SK-N-SH (cell line): ENCODE data around the gene TMEM95. TPM values are rescaled to one million over a fixed set of nuclear protein-coding genes. Genes with fewer than 3 reads are reported as not detected.

Source experiments
- CTCF ChIA-PET: fragments of 300-600, 350-600 bp; formaldehyde crosslinking; extraction: SDS; loops from one replicate; lab custom pipeline; 2021; lab: Yijun Ruan, JAX
- POLR2A ChIA-PET: fragments of 350-600 bp; sonication (Branson Sonifier 250); formaldehyde crosslinking; extraction: SDS; loops from one replicate; lab custom pipeline; 2020; ENCODE audit warnings: antibody characterized with exemption, inconsistent platforms; lab: Yijun Ruan, JAX
- DNase-seq: peaks from one replicate; pipeline ENCODE4 v3.0.0; 2012
- H2AFZ ChIP-seq: fragments of 200-600 bp; sonication (generic); 2 replicates; pipeline ENCODE4 v1.8.1; 2016; ENCODE audit warnings: antibody characterized with exemption, mild to moderate bottlenecking, low read depth
- H3F3A ChIP-seq: fragments of 200-600 bp; sonication (generic); replicated peaks from 2 replicates; pipeline ENCODE3; 2016; ENCODE audit warnings: antibody characterized with exemption, mild to moderate bottlenecking; ENCODE audit not compliant: insufficient read depth
- H3K27ac ChIP-seq, 2 experiments: fragments of 200-500 bp in 1 of 2; fragments of 200-600 bp in 1 of 2; sonication (Bioruptor generic) in 1 of 2; sonication (generic), shearing (Covaris generic) in 1 of 2; 2 replicates each; pipeline versions ENCODE4 v1.5.1 to v1.6.1; 2014 to 2016; ENCODE audit warnings: low read depth in 2 of 2, inconsistent platforms in 1 of 2, low read length in 1 of 2, mild to moderate bottlenecking in 1 of 2, mixed read lengths in 1 of 2
- H3K27me3 ChIP-seq: fragments of 200-600 bp; sonication (generic), shearing (Covaris generic); 2 replicates; pipeline ENCODE4 v1.6.1; 2016; ENCODE audit warnings: mixed run types; ENCODE audit not compliant: insufficient read depth
- H3K36me3 ChIP-seq, 2 experiments: fragments of 200-500 bp in 1 of 2; fragments of 200-600 bp in 1 of 2; sonication (Bioruptor generic) in 1 of 2; sonication (generic) in 1 of 2; replicated peaks in 1 of 2; 2 replicates each; pipeline versions ENCODE3 to v1.5.1; 2014 to 2016; ENCODE audit warnings: low read length in 1 of 2, mild to moderate bottlenecking in 1 of 2; ENCODE audit not compliant: insufficient read depth in 2 of 2, control insufficient read depth in 1 of 2
- H3K4me1 ChIP-seq, 2 experiments: fragments of 200-500 bp in 1 of 2; fragments of 200-600 bp in 1 of 2; sonication (Bioruptor generic) in 1 of 2; sonication (generic), shearing (Covaris generic) in 1 of 2; 2 replicates each; pipeline versions ENCODE4 v1.5.1 to v1.6.1; 2014 to 2016; ENCODE audit warnings: low read depth in 1 of 2, low read length in 1 of 2, mixed run types in 1 of 2; ENCODE audit not compliant: insufficient read depth in 2 of 2, control insufficient read depth in 1 of 2
- H3K4me2 ChIP-seq: fragments of 200-600 bp; sonication (generic), shearing (Covaris generic); 2 replicates; pipeline ENCODE4 v1.6.1; 2017; ENCODE audit warnings: mixed run types
- H3K4me3 ChIP-seq, 2 experiments: fragments of 200-500 bp in 1 of 2; fragments of 200-600 bp in 1 of 2; sonication (Bioruptor generic) in 1 of 2; sonication (generic), shearing (Covaris generic) in 1 of 2; 2 replicates each; pipeline versions ENCODE4 v1.5.1 to v1.8.1; 2014 to 2016; ENCODE audit warnings: low read depth in 2 of 2, inconsistent platforms in 1 of 2, low read length in 1 of 2, mild to moderate bottlenecking in 1 of 2, mixed read lengths in 1 of 2, moderate library complexity in 1 of 2
- H3K79me2 ChIP-seq: fragments of 200-600 bp; sonication (generic); 2 replicates; pipeline ENCODE4 v1.8.1; 2017; ENCODE audit warnings: mild to moderate bottlenecking; ENCODE audit not compliant: insufficient read depth
- H3K9ac ChIP-seq: fragments of 200-600 bp; sonication (generic); 2 replicates; pipeline ENCODE4 v1.6.1; 2017; ENCODE audit warnings: mixed run types
- H3K9me2 ChIP-seq: fragments of 200-600 bp; sonication (generic); 2 replicates; pipeline ENCODE4 v1.6.1; 2017; ENCODE audit warnings: mixed run types
- H3K9me3 ChIP-seq: fragments of 200-600 bp; sonication (generic); 2 replicates; pipeline ENCODE4 v1.6.1; 2017; ENCODE audit warnings: mixed run types, mild to moderate bottlenecking, moderate library complexity
- H4K20me1 ChIP-seq: fragments of 200-600 bp; sonication (generic); 2 replicates; pipeline ENCODE4 v1.6.1; 2017; ENCODE audit warnings: mild to moderate bottlenecking, mixed run types; ENCODE audit not compliant: insufficient read depth
- CHD2 ChIP-seq: fragments of 150-350 bp; IDR thresholded peaks from 2 replicates; pipeline ENCODE4 v1.6.1; 2018; ENCODE audit warnings: low read length; ENCODE audit not compliant: partially characterized antibody
- CTCF ChIP-seq: fragments of 200-600 bp; sonication (generic); IDR thresholded peaks from 2 replicates; pipeline ENCODE4 v1.6.1; 2017; ENCODE audit warnings: antibody characterized with exemption, mild to moderate bottlenecking, moderate library complexity
- ELF1 ChIP-seq: IDR thresholded peaks from 2 replicates; pipeline ENCODE4 v1.4.0; 2012
- EP300 ChIP-seq, 2 experiments: IDR thresholded peaks; 2 replicates each; pipeline versions ENCODE4 v1.4.0 to v1.6.1; 2012; ENCODE audit warnings: borderline replicate concordance in 1 of 2, low read depth in 1 of 2, low read length in 1 of 2
- EZH2phosphoT487 ChIP-seq: fragments of 200-600 bp; sonication (generic); IDR thresholded peaks from 2 replicates; pipeline ENCODE4 v1.6.1; 2017; ENCODE audit warnings: low read depth, mixed run types, mild to moderate bottlenecking, antibody characterized with exemption, moderate library complexity, borderline replicate concordance
- FOSL2 ChIP-seq: IDR thresholded peaks from 2 replicates; pipeline ENCODE4 v1.4.0; 2012; ENCODE audit warnings: low read depth, mild to moderate bottlenecking, moderate library complexity, borderline replicate concordance
- FOXJ3 ChIP-seq: sonication (generic); formaldehyde crosslinking; IDR thresholded peaks from 2 replicates; pipeline ENCODE4 v1.5.1; 2020; ENCODE audit warnings: mild to moderate bottlenecking, missing genetic modification reagents
- FOXM1 ChIP-seq: IDR thresholded peaks from 2 replicates; pipeline ENCODE4 v1.4.0; 2012; ENCODE audit warnings: low read depth, mild to moderate bottlenecking
- GATA2 ChIP-seq: sonication (generic); formaldehyde crosslinking; IDR thresholded peaks from 2 replicates; pipeline ENCODE4 v1.5.0; 2020; ENCODE audit warnings: mild to moderate bottlenecking, missing genetic modification reagents
- MAX ChIP-seq: IDR thresholded peaks from 2 replicates; pipeline ENCODE4 v1.4.0; 2012; ENCODE audit warnings: low read depth
- MEF2A ChIP-seq: IDR thresholded peaks from 2 replicates; pipeline ENCODE4 v1.4.0; 2012; ENCODE audit warnings: low read depth, borderline replicate concordance
- MXI1 ChIP-seq: IDR thresholded peaks from 2 replicates; pipeline ENCODE4 v1.6.1; 2012; ENCODE audit warnings: mild to moderate bottlenecking, low read depth, low read length, improper control_type of control experiment
- NFIC ChIP-seq: IDR thresholded peaks from 2 replicates; pipeline ENCODE4 v1.4.0; 2012; ENCODE audit warnings: borderline replicate concordance
- PBX3 ChIP-seq: IDR thresholded peaks from 2 replicates; pipeline ENCODE4; 2012
- POLR2AphosphoS5 ChIP-seq: IDR thresholded peaks from 2 replicates; pipeline ENCODE4 v1.6.1; 2012; ENCODE audit warnings: low read depth, low read length
- RAD21 ChIP-seq: IDR thresholded peaks from 2 replicates; pipeline ENCODE4 v1.6.1; 2012; ENCODE audit warnings: mild to moderate bottlenecking, low read length
- RCOR1 ChIP-seq: fragments of 150-350 bp; IDR thresholded peaks from 2 replicates; pipeline ENCODE4 v1.6.1; 2017; ENCODE audit warnings: antibody characterized with exemption, low read length
- RFX5 ChIP-seq: IDR thresholded peaks from 2 replicates; pipeline ENCODE4 v1.6.1; 2012; ENCODE audit warnings: mild to moderate bottlenecking, improper control_type of control experiment, low read length
- SMC3 ChIP-seq: IDR thresholded peaks from 2 replicates; pipeline ENCODE4 v1.6.1; 2012; ENCODE audit warnings: low read depth, low read length, improper control_type of control experiment
- TAF1 ChIP-seq: IDR thresholded peaks from 2 replicates; pipeline ENCODE4 v1.6.1; 2012; ENCODE audit warnings: low read depth, mild to moderate bottlenecking, low read length, moderate library complexity, borderline replicate concordance
- TCF12 ChIP-seq: IDR thresholded peaks from 2 replicates; pipeline ENCODE4 v1.4.0; 2012
- USF1 ChIP-seq: IDR thresholded peaks from 2 replicates; pipeline ENCODE4 v1.4.0; 2012; ENCODE audit warnings: low read depth, borderline replicate concordance
- USF2 ChIP-seq: fragments of 150-350 bp; IDR thresholded peaks from 2 replicates; pipeline ENCODE4 v1.6.1; 2017; ENCODE audit warnings: antibody characterized with exemption, low read length, low read depth, borderline replicate concordance
- YY1 ChIP-seq: IDR thresholded peaks from 2 replicates; pipeline ENCODE4 v1.4.0; 2012; ENCODE audit warnings: low read depth, mild to moderate bottlenecking
- ZBTB33 ChIP-seq: IDR thresholded peaks from 2 replicates; pipeline ENCODE4 v1.4.0; 2012; ENCODE audit warnings: low read depth, borderline replicate concordance
- WGBS: methylation state at CpG from one replicate; pipeline ENCODE4 v1.1.6; 2017; ENCODE audit warnings: low lambda C conversion rate; 5-methylcytosine and 5-hydroxymethylcytosine counted together
- polyA plus RNA-seq, 3 experiments: library from polyadenylated mRNA; depleted of rRNA; stranded (reverse); fragments of >200 nt; gene quantifications; 2 replicates each; pipeline ENCODE4 v1.2.3, GENCODE V29; 2012

Gene TMEM95
- polyA plus RNA-seq, 1 of the 3 experiments (the other 2 are of a cell fraction) = not detected

- CTCF ChIA-PET = interaction anchor here (0.8 to 2.3 kb wide), 11 partner anchors 11 to 284 kb away, joined by 3 to 8 read pairs (median 4); partner anchors contain the start of genes KCTD11 and TMEM95
- peak overlapping the region; percentile 79 to 92 for H3K27ac ChIP-seq
- POLR2A ChIA-PET = interaction anchor here (0.6 to 2.3 kb wide), 15 partner anchors 9 to 358 kb away, joined by 3 to 11 read pairs (median 4); partner anchors contain the start of genes ACADVL, DLG4, DVL2 and GPS2
- TF ChIP-seq USF1 (no peak), RCOR1 (peak; percentile 26; the same call in 1 of the 2 replicates), POLR2AphosphoS5 (peak; percentile 85), EZH2phosphoT487 (no peak), NFIC (no peak), TAF1 (peak; percentile 55), CTCF (0 out of 2 replicates have a peak, but pooled peaks have one; percentile 9), FOXM1 (no peak), MEF2A (no peak), ZBTB33 (peak; percentile 76; the same call in 1 of the 2 replicates), PBX3 (no peak), RAD21 (no peak), ELF1 (no peak), FOXJ3 (CRISPR knock-in tag) (no peak), CHD2 (peak; percentile 73), RFX5 (no peak), USF2 (no peak), GATA2 (no peak), MXI1 (peak; percentile 87), EP300 (IDR thresholded peaks at IDR 0.05; ENCODE audit: borderline replicate concordance in 1 of 2, low read depth in 1 of 2, low read length in 1 of 2) (no peak), FOSL2 (no peak), YY1 (no peak), SMC3 (no peak), TCF12 (no peak), MAX (peak; percentile 49; the same call in 1 of the 2 replicates)
Measured at GRCh38 chr17:7329374-7329996, 25.5 kb upstream of the TMEM95 start.

More at GRCh38 chr17:7329374-7329996, 25.5 kb upstream of the TMEM95 start:
- H3K36me3 ChIP-seq = peaks cover 0 to 20% of the 10 kb centered on the region in 2 experiments
- no peaks in the 10 kb centered on the region; the same call in 1 of the 2 replicates for H3K27me3 ChIP-seq
- H3K9me3 ChIP-seq = no peaks in the 10 kb centered on the region
- H2AFZ ChIP-seq = peak overlapping the region; percentile 75
- peaks cover 3 to 13% of the 10 kb centered on the region in 2 experiments; a peak in 2 of 4 replicates for H3K4me1 ChIP-seq
- no peaks in the 10 kb centered on the region for H3K9me2 ChIP-seq
- peaks cover 17% of the 10 kb centered on the region; the same call in 1 of the 2 replicates for H3K79me2 ChIP-seq
- no peaks in the 10 kb centered on the region for H3F3A ChIP-seq
- peak overlapping the region; percentile 86 for H3K4me2 ChIP-seq
- H4K20me1 ChIP-seq = no peaks in the 10 kb centered on the region
- DNase-seq = peak; percentile 97
- peak overlapping the region; percentile 65 for H3K9ac ChIP-seq
- 0% methylated on average over 8 of the region's 43 CpGs for WGBS
- H3K4me3 ChIP-seq = peak overlapping the region; percentile 69 to 93
